Upper lobe of left lung (tissue), 4 donors: ENCODE data around the gene CENPP.

Experiments used
- CTCF ChIP-seq, 6 experiments: fragments of 450-650 bp in 4 of 6; fragments of 200-600 bp in 2 of 6; sonication (generic) in 2 of 6; IDR thresholded peaks; one replicate each; pipeline ENCODE4 v1.5.1; 2016 to 2019; ENCODE audit warnings: antibody characterized with exemption in 6 of 6
- EP300 ChIP-seq, 4 donors: sonication (generic); formaldehyde crosslinking; IDR thresholded peaks; one replicate each; pipeline ENCODE4 v1.5.1; 2017; ENCODE audit warnings: antibody characterized with exemption in 4 of 4, control low read depth in 2 of 4
- POLR2A ChIP-seq, 4 donors: fragments of 450-650 bp; IDR thresholded peaks; one replicate each; pipeline ENCODE4 v1.5.1; 2016 to 2017; ENCODE audit warnings: antibody characterized with exemption in 4 of 4, mild to moderate bottlenecking in 2 of 4
- POLR2AphosphoS5 ChIP-seq, 2 donors: sonication (generic); formaldehyde crosslinking; IDR thresholded peaks; one replicate each; pipeline ENCODE4 v1.5.1; 2017; ENCODE audit warnings: antibody characterized with exemption in 2 of 2

GRCh38 chr9:92615790-92616189, 290.0 kb downstream of the CENPP start:
- TF ChIP-seq CTCF (IDR thresholded peaks at IDR 0.05) (no peak), EP300 (IDR thresholded peaks at IDR 0.05) (no peak), POLR2A (IDR thresholded peaks at IDR 0.05) (no peak), POLR2AphosphoS5 (IDR thresholded peaks at IDR 0.05) (no peak)
